Pancreas (tissue), 10 donors: Measurements from ENCODE around the gene ZNF326. TPM values are rescaled to one million over a fixed set of nuclear protein-coding genes. Genes with fewer than 3 reads are reported as not detected.
A peak's percentile ranks its signal among the peaks of the same experiment; 100 is the strongest.

Source experiments
- ATAC-seq, 4 donors: fragments of 200-7000 bp; cut with Tn5 transposase; one replicate each; pipeline versions ENCODE4 v1.8.0 to v1.9.1; 2020; ENCODE audit warnings: mild to moderate bottlenecking in 4 of 4, moderate library complexity in 4 of 4
- DNase-seq, 6 donors: peaks; one replicate each; pipeline ENCODE4 v3.0.0-alpha.2; 2020
- FAIRE-seq: peaks from 2 replicates; lab custom pipeline; 2012; peaks lifted over from hg19 to GRCh38; lab: Jason Lieb, UNC
- H3K27ac ChIP-seq, 4 donors: fragments of 200-600 bp; sonication (generic); 1 replicate in 3 of 4; 2 replicates in 1 of 4; pipeline versions ENCODE4 v1.5.0 to v1.8.0; 2020
- H3K27me3 ChIP-seq, 4 donors: fragments of 200-600 bp; one replicate each; pipeline ENCODE4 v1.8.0; 2021
- H3K36me3 ChIP-seq, 3 donors: fragments of 200-600 bp; sonication (generic) in 1 of 3; one replicate each; pipeline versions ENCODE4 v1.5.0 to v1.8.0; 2020 to 2021
- H3K4me1 ChIP-seq, 3 donors: fragments of 200-600 bp; one replicate each; pipeline ENCODE4 v1.8.0; 2021
- H3K4me3 ChIP-seq, 4 donors: fragments of 200-600 bp; sonication (generic) in 2 of 4; one replicate each; pipeline versions ENCODE4 v1.5.0 to v1.8.0; 2020 to 2021
- H3K9me3 ChIP-seq, 4 donors: fragments of 200-600 bp; one replicate each; pipeline ENCODE4 v1.8.0; 2021
- WGBS, 2 donors: extraction: QIAGEN DNeasy Blood & Tissue Kit; methylation state at CpG; one replicate each; pipeline ENCODE4 v1.1.7; 2013; 5-methylcytosine and 5-hydroxymethylcytosine counted together
- intact Hi-C, 3 donors: fragments of 100-400 bp; cut with DNase I; formaldehyde crosslinking; loops; one replicate each; pipeline versions ENCODE4 v1.11.1 to v1.14.2; 2022
- polyA plus RNA-seq, 2 donors: library from polyadenylated mRNA; stranded (reverse); fragments of 200-250 nt; gene quantifications; one replicate each; pipeline ENCODE4 v1.2.3, GENCODE V29; 2013
- total RNA-seq, 6 donors: library from RNA; stranded (reverse); fragmentation: NEBNext Ultra II Directional in 4 of 6; extraction: Animal tissue kit (Norgen Biotek cat#: 25700) in 4 of 6; gene quantifications; one replicate each; pipeline versions ENCODE4 v1.2.1 to v1.2.4, GENCODE V29; 2021 to 2023
- TF ChIP-seq, protein P1 (sequence below), 4 donors: fragments of 200-600 bp; sonication (generic) in 3 of 4; IDR thresholded peaks; one replicate each; pipeline versions ENCODE4 v1.5.0 to v1.8.0; 2021; ENCODE audit warnings: antibody characterized with exemption in 4 of 4
- donor health status: healthy with polysubstance abuse.
- donor health status: DM: no; HTN: no; CAD: no; lungs with moderate emphysema.
- donor health status: DM: no; HTN: no; CAD: no.
- donor health status: control.
- donor health status: control.
- donor health status: Bipolar disorder and iron deficiency.
- donor health status: DM: yes; HTN: yes; CAD: no.
- donor health status: DM: no; HTN: no; CAD: no.
- donor health status: DM: no; HTN: no; CAD: no.
- donor health status: DM: yes; HTN: yes; CAD: no.

Gene ZNF326
- total and polyA plus RNA-seq, 8 donors: 8.8 to 14.8 (median 10.6) TPM

DNA sequence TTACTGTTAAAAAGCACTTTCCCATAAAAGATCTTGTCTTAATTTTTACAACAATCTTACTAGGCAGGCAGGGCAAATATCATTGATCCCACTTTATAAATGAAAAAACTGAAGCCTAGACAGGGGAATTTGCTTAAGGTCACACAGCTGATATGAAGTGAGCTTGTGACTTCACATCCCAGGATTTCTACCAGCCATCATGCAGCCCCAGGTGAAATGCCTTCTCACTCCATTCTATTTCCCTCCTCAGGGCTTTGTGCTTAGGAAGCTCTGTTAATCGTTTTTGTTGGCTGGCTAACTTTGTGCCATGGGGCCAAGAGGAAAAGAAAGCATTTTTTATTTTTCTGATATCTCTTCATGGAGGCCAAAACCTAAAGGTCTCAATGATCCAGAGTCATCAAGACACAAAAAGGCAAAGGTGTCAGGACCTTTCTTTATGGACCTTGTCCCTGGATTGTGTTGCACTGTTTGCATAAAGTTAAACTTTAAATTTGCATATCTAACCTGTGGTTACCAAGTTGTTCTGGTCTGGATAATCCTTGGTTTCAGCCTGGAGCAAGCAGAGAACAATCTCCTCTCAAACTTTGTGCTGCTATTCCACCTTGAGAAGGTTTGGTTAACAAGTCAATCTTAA is 44.8 kb upstream of the ZNF326 start:
- Histone ChIP-seq H3K4me1 (peaks cover 0 to 11% (median 0%) of the 10 kb centered on the region in 3 donors), H3K27me3 (no peaks in the 10 kb centered on the region), H3K27ac (peak overlapping the region in 2 of 4 donors; percentile 3 to 33), H3K36me3 (no peaks in the 10 kb centered on the region), H3K4me3 (no peak overlapping the region), H3K9me3 (no peaks in the 10 kb centered on the region)
- FAIRE-seq (no peak), DNase-seq (no peak), ATAC-seq (peak in 2 of 4 donors; percentile 57 to 64)
- intact Hi-C loops: no loop called here
- TF ChIP-seq, protein P1, sequence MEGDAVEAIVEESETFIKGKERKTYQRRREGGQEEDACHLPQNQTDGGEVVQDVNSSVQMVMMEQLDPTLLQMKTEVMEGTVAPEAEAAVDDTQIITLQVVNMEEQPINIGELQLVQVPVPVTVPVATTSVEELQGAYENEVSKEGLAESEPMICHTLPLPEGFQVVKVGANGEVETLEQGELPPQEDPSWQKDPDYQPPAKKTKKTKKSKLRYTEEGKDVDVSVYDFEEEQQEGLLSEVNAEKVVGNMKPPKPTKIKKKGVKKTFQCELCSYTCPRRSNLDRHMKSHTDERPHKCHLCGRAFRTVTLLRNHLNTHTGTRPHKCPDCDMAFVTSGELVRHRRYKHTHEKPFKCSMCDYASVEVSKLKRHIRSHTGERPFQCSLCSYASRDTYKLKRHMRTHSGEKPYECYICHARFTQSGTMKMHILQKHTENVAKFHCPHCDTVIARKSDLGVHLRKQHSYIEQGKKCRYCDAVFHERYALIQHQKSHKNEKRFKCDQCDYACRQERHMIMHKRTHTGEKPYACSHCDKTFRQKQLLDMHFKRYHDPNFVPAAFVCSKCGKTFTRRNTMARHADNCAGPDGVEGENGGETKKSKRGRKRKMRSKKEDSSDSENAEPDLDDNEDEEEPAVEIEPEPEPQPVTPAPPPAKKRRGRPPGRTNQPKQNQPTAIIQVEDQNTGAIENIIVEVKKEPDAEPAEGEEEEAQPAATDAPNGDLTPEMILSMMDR (IDR thresholded peaks at IDR 0.05): no peak
- WGBS, 2 donors: 4 to 12% methylated on average over 1 of the region's 1 CpG

GRCh38 chr1:89950703-89951102 is 44.2 kb upstream of the ZNF326 start:
- 75 to 77% methylated on average over 2 of the region's 2 CpGs for WGBS, 2 donors
- intact Hi-C loops: no loop called here
- H3K4me3 ChIP-seq: no peak overlapping the region
- FAIRE-seq: no peak
- no peak for ATAC-seq
- no peaks in the 10 kb centered on the region for H3K9me3 ChIP-seq
- no peaks in the 10 kb centered on the region for H3K27me3 ChIP-seq
- H3K36me3 ChIP-seq: no peaks in the 10 kb centered on the region
- TF ChIP-seq, protein P1 (IDR thresholded peaks at IDR 0.05): no peak
- no peak for DNase-seq
- peaks cover 0 to 11% (median 0%) of the 10 kb centered on the region in 3 donors for H3K4me1 ChIP-seq
- H3K27ac ChIP-seq: no peak overlapping the region

DNA sequence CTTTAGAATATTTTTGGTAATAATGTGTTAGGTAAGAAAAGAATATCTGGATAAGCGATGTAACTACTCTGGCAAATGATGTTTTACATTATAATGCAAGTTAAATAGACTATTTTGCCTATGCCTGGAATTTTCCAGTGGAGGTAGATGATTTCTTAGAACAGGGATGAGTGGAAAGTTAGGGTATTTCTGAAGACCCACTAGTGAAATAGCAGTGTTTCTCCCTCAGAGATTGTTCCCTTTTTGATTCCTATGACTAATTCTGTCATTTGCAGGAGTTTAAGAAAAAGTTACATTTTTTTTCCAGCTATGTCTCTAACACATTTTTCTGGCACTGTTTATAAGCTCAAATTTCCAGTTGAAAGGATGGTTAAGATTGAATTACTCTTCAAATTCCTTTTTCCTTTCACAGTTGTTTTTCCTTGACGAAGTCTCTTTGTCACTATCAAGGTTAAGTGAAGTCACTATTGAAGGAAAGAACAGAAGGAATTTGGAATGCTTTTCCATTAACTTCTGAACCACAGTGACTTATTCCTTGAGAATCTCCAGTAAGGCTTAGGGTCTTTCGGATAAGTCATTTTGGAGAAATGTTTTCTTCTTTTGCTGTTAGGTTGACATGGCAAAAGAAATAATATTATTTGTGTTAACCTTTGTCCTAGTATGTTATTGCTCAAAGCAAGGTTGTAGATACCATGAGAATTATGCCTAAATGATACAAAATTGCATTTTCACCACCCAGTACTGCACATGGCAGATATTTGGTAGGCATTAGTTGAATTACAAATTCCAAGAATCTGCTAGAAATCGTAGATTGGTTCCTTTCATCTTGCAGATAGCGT is 42.9 kb upstream of the ZNF326 start:
- WGBS, 2 donors: 93 to 95% methylated on average over 5 of the region's 5 CpGs
- ATAC-seq: no peak
- intact Hi-C loops: no loop called here
- no peaks in the 10 kb centered on the region for H3K36me3 ChIP-seq
- H3K4me3 ChIP-seq: no peak overlapping the region
- FAIRE-seq: no peak
- H3K27ac ChIP-seq: no peak overlapping the region
- H3K4me1 ChIP-seq: peaks cover 0 to 11% (median 0%) of the 10 kb centered on the region in 3 donors
- H3K9me3 ChIP-seq: no peaks in the 10 kb centered on the region
- TF ChIP-seq, protein P1 (IDR thresholded peaks at IDR 0.05): no peak
- H3K27me3 ChIP-seq: no peaks in the 10 kb centered on the region
- DNase-seq: no peak

- Histone ChIP-seq H3K27me3 (no peaks in the 10 kb centered on the region), H3K27ac (no peak overlapping the region), H3K4me1 (peaks cover 0 to 11% (median 0%) of the 10 kb centered on the region in 3 donors), H3K4me3 (no peak overlapping the region), H3K9me3 (no peaks in the 10 kb centered on the region), H3K36me3 (no peaks in the 10 kb centered on the region)
- no peak for ATAC-seq
- no peak for DNase-seq
- intact Hi-C loops: no loop called here
- TF ChIP-seq, protein P1 (IDR thresholded peaks at IDR 0.05): no peak
- no peak for FAIRE-seq
- 98 to 100% methylated on average over 2 of the region's 2 CpGs for WGBS, 2 donors
Measured at GRCh38 chr1:89952605-89953130, 42.2 kb upstream of the ZNF326 start.
